GM12878 (cell line): ENCODE data around the gene CRYGN. TPM values are rescaled to one million over a fixed set of nuclear protein-coding genes. Genes with fewer than 3 reads are reported as not detected.

ENCODE experiments used
- ATAC-seq: fragments of 200-7000 bp; cut with Tn5 transposase; 3 replicates; pipeline ENCODE4 v1.9.1; 2020; ENCODE audit warnings: mild to moderate bottlenecking, moderate library complexity
- BruUV-seq: library from RNA; stranded (reverse); fragments of 400-500 nt; replicated peaks from 2 replicates; lab custom pipeline; 2021; lab: Mats Ljungman, UMichigan
- CTCF ChIA-PET: fragments of 300-600 bp; sonication (Branson Sonifier 250); formaldehyde crosslinking; extraction: SDS; loops from one replicate; lab custom pipeline; 2021; ENCODE audit warnings: inconsistent platforms; lab: Yijun Ruan, JAX
- POLR2A ChIA-PET: fragments of 350-600 bp; formaldehyde crosslinking; extraction: SDS; loops from one replicate; lab custom pipeline; 2021; ENCODE audit warnings: inconsistent platforms; lab: Charles Lee
- RAD21 ChIA-PET: fragments of 300-600 bp; sonication (Branson Sonifier 250); formaldehyde crosslinking; loops from one replicate; lab custom pipeline; 2023; ENCODE audit warnings: antibody characterized with exemption; ENCODE audit not compliant: unreplicated experiment; lab: Charles Lee
- SMC1A ChIA-PET: fragments of 300-600 bp; sonication (Branson Sonifier 250); formaldehyde crosslinking; loops from one replicate; lab custom pipeline; 2023; ENCODE audit not compliant: unreplicated experiment, uncharacterized antibody; lab: Charles Lee
- DNase-seq: peaks from one replicate; pipeline ENCODE4 v3.0.0-alpha.2; 2011; ENCODE audit warnings: low read depth, low spot score
- FAIRE-seq: peaks from 3 replicates; lab custom pipeline; 2011; peaks lifted over from hg19 to GRCh38; lab: Jason Lieb, UNC
- H2AFZ ChIP-seq: 2 replicates; pipeline ENCODE4 v1.6.0; 2011; ENCODE audit warnings: low read depth, low read length, control low read depth; ENCODE audit not compliant: control insufficient read depth
- H3K27ac ChIP-seq: 2 replicates; pipeline ENCODE4 v1.5.1; 2011; ENCODE audit warnings: control low read depth; ENCODE audit not compliant: control insufficient read depth, insufficient read depth
- H3K27me3 ChIP-seq, 2 experiments: replicated peaks in 1 of 2; 2 replicates each; pipeline versions ENCODE4 v1.6.0 to v1.6.1; 2011; ENCODE audit warnings: low read length in 1 of 2; ENCODE audit not compliant: control insufficient read depth in 2 of 2, insufficient read depth in 2 of 2
- H3K36me3 ChIP-seq, 2 experiments: 2 replicates each; pipeline ENCODE4 v1.5.1; 2011; ENCODE audit warnings: low read length in 1 of 2; ENCODE audit not compliant: control insufficient read depth in 2 of 2, insufficient read depth in 2 of 2
- H3K4me1 ChIP-seq: 2 replicates; pipeline ENCODE4 v1.6.1; 2011; ENCODE audit warnings: mild to moderate bottlenecking, low read length, moderate library complexity, mixed read lengths; ENCODE audit not compliant: control insufficient read depth, insufficient read depth
- H3K4me2 ChIP-seq: 2 replicates; pipeline ENCODE4 v1.6.0; 2011; ENCODE audit warnings: control low read depth; ENCODE audit not compliant: control insufficient read depth, insufficient read depth
- H3K4me3 ChIP-seq: fragments of 200-600 bp; sonication (generic); 2 replicates; pipeline ENCODE4 v1.5.1; 2016
- H3K79me2 ChIP-seq: 2 replicates; pipeline ENCODE4 v1.6.0; 2011; ENCODE audit warnings: low read length; ENCODE audit not compliant: control insufficient read depth, insufficient read depth
- H3K9ac ChIP-seq: 2 replicates; pipeline ENCODE4 v1.8.0; 2011; ENCODE audit warnings: low read length, control low read depth, mixed read lengths; ENCODE audit not compliant: control insufficient read depth, insufficient read depth
- H3K9me3 ChIP-seq: replicated peaks from 3 replicates; pipeline ENCODE4 v1.5.1; 2011; ENCODE audit warnings: mild to moderate bottlenecking, low read length; ENCODE audit not compliant: control insufficient read depth, insufficient read depth
- H4K20me1 ChIP-seq: 2 replicates; pipeline ENCODE4 v1.6.0; 2011; ENCODE audit not compliant: control insufficient read depth, insufficient read depth
- ASH2L ChIP-seq: fragments of 300-600, 200-600 bp; sonication (generic); IDR thresholded peaks from 2 replicates; pipeline ENCODE4 v1.6.1; 2017; ENCODE audit warnings: low read depth, mild to moderate bottlenecking, borderline replicate concordance
- BCL11A ChIP-seq: IDR thresholded peaks from 2 replicates; pipeline ENCODE4 v1.6.1; 2011; ENCODE audit warnings: low read depth, low read length
- HDGF ChIP-seq: fragments of 450-650 bp; IDR thresholded peaks from 2 replicates; pipeline ENCODE4 v1.6.1; 2016; ENCODE audit warnings: antibody characterized with exemption
- JUND ChIP-seq: IDR thresholded peaks from 2 replicates; pipeline ENCODE4 v1.6.1; 2012; ENCODE audit warnings: low read depth, mild to moderate bottlenecking, low read length, improper control_type of control experiment, moderate library complexity
- NFIC ChIP-seq: IDR thresholded peaks from 2 replicates; pipeline ENCODE4 v1.6.1; 2012; ENCODE audit warnings: low read depth, mild to moderate bottlenecking, inconsistent platforms, low read length, moderate library complexity
- POLR2AphosphoS2 ChIP-seq: IDR thresholded peaks from 2 replicates; pipeline ENCODE4 v1.6.1; 2011; ENCODE audit warnings: low read depth, mild to moderate bottlenecking, low read length, improper control_type of control experiment, moderate library complexity
- RB1 ChIP-seq: fragments of 450-650 bp; formaldehyde crosslinking; IDR thresholded peaks from 2 replicates; pipeline ENCODE4 v1.6.1; 2017; ENCODE audit warnings: mild to moderate bottlenecking, borderline replicate concordance
- SIN3A ChIP-seq: IDR thresholded peaks from 2 replicates; pipeline ENCODE4 v1.6.1; 2012; ENCODE audit warnings: low read depth, low read length, improper control_type of control experiment
- WGBS: methylation state at CpG from one replicate; pipeline ENCODE4 v1.1.6; 2016; ENCODE audit warnings: low lambda C conversion rate; ENCODE audit not compliant: insufficient replicate concordance, insufficient coverage; ENCODE audit errors: missing lambda C conversion rate; 5-methylcytosine and 5-hydroxymethylcytosine counted together
- in situ Hi-C: fragments of 300-500 bp; cut with MboI; formaldehyde crosslinking; loops from 9 replicates; pipeline ENCODE4 v1.14.3; 2018; ENCODE audit warnings: mixed read lengths
- intact Hi-C: fragments of 100-400 bp; cut with micrococcal nuclease; formaldehyde crosslinking; loops from one replicate; pipeline ENCODE4 v1.14.2; 2022; ENCODE audit not compliant: unreplicated experiment
- polyA plus RNA-seq, 11 experiments: library from polyadenylated mRNA; depleted of rRNA in 4 of 11; unstranded in 6 of 11; stranded (reverse) in 5 of 11; fragments of >200 nt; fragmentation: Nextera tagmentation in 4 of 11; fragmentation: Illumina TruSeq in 1 of 11; extraction: Ambion mirVana in 4 of 11; extraction: Trizol in 1 of 11; gene quantifications; 1 replicate in 1 of 11; 2 replicates in 10 of 11; pipeline versions ENCODE4 v1.2.1 to v1.2.3, GENCODE V29; 2011 to 2016; ENCODE audit warnings: inconsistent platforms in 2 of 11, missing spikeins in 2 of 11, low read depth in 1 of 11
- total RNA-seq, 4 experiments: library from RNA; depleted of rRNA in 3 of 4; stranded (reverse); fragments of >200 nt in 3 of 4; fragmentation: Illumina TruSeq in 1 of 4; extraction: Trizol in 1 of 4; gene quantifications; 2 replicates each; pipeline versions ENCODE4 v1.2.1 to v1.2.3, GENCODE V29; 2013 to 2021
- TF ChIP-seq, protein P1 (sequence below): IDR thresholded peaks from 2 replicates; pipeline ENCODE4 v1.6.1; 2011; ENCODE audit warnings: low read depth, low read length, improper control_type of control experiment, borderline replicate concordance
- TF ChIP-seq, protein P2 (sequence below): IDR thresholded peaks from 2 replicates; pipeline ENCODE4 v1.6.1; 2012; ENCODE audit warnings: mild to moderate bottlenecking, low read depth, low read length
- TF ChIP-seq, protein P3 (sequence below): IDR thresholded peaks from 2 replicates; pipeline ENCODE4 v1.6.1; 2011; ENCODE audit warnings: mild to moderate bottlenecking, low read depth, low read length, moderate library complexity; ENCODE audit not compliant: insufficient replicate concordance
- TF ChIP-seq, protein P4 (sequence below): fragments of 150-350 bp; IDR thresholded peaks from 2 replicates; pipeline ENCODE4 v1.6.1; 2014; ENCODE audit warnings: mild to moderate bottlenecking, low read depth, low read length
- TF ChIP-seq, protein P5 (sequence below): IDR thresholded peaks from 2 replicates; pipeline ENCODE4 v1.6.1; 2011; ENCODE audit warnings: borderline replicate concordance, low read depth, mild to moderate bottlenecking, moderate library complexity, low read length; ENCODE audit not compliant: insufficient read depth, poor library complexity, severe bottlenecking

Gene CRYGN
- total and polyA plus RNA-seq, 10 of the 15 experiments (the other 5 are each of a cell fraction or from before 2014, with no cell fraction given), result not detected

DNA sequence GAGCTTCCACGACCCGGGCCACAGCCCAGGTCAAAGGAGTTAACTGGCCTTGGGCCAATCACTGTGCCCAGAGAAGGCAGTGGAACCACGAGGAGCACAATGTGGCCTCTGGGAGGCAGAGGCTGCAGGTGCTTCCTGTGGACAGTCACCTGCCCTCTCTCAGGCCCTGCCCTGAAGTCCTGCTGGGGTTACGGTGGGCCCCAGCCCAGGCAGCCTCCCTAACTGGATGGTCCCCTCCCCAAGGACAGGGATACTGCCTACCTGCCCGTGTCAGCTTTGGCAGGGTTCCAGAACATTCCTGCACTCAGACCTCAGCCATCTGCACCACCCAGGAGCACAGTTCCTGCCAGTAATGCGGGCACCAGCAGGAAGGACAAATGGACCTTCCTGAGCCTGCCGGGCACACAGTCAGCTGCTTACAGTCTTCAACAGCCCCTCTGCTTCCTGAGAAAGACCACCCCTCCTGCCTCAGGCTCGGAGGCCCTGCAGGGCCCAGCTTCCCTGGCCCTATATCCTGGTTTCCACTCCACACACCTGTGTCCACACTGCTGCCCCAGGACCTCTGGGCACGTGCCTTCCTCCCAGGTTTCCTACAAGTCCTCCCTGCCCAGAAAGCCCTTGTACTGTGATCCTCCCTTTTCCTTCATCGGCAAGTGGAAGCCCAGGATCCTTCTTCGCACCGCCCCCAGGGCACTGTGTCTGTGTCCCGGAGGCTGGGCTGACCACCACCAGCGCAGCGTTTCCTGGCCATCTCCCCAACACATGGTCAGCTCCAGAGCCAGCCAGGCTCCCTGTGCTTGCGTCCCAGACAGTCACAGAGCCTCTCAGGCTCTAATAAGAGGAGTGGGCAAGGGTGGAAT lies 53.4 kb downstream of the CRYGN start:
- DNase-seq (no peak), ATAC-seq (no peak), FAIRE-seq (no peak)
- Histone ChIP-seq H4K20me1 (no peaks in the 10 kb centered on the region), H2AFZ (no peak overlapping the region), H3K9me3 (no peaks in the 10 kb centered on the region; the same call in 2 of the 3 replicates), H3K79me2 (no peaks in the 10 kb centered on the region), H3K4me3 (no peak overlapping the region), H3K27ac (no peak overlapping the region), H3K4me2 (no peak overlapping the region), H3K36me3 (no peaks in the 10 kb centered on the region), H3K9ac (no peak overlapping the region), H3K4me1 (no peaks in the 10 kb centered on the region), H3K27me3 (peaks cover 2 to 3% of the 10 kb centered on the region in 2 experiments; a peak in 3 of 4 replicates)
- TF ChIP-seq, protein P1, sequence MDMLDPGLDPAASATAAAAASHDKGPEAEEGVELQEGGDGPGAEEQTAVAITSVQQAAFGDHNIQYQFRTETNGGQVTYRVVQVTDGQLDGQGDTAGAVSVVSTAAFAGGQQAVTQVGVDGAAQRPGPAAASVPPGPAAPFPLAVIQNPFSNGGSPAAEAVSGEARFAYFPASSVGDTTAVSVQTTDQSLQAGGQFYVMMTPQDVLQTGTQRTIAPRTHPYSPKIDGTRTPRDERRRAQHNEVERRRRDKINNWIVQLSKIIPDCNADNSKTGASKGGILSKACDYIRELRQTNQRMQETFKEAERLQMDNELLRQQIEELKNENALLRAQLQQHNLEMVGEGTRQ, result no peak
- TF ChIP-seq, protein P2, sequence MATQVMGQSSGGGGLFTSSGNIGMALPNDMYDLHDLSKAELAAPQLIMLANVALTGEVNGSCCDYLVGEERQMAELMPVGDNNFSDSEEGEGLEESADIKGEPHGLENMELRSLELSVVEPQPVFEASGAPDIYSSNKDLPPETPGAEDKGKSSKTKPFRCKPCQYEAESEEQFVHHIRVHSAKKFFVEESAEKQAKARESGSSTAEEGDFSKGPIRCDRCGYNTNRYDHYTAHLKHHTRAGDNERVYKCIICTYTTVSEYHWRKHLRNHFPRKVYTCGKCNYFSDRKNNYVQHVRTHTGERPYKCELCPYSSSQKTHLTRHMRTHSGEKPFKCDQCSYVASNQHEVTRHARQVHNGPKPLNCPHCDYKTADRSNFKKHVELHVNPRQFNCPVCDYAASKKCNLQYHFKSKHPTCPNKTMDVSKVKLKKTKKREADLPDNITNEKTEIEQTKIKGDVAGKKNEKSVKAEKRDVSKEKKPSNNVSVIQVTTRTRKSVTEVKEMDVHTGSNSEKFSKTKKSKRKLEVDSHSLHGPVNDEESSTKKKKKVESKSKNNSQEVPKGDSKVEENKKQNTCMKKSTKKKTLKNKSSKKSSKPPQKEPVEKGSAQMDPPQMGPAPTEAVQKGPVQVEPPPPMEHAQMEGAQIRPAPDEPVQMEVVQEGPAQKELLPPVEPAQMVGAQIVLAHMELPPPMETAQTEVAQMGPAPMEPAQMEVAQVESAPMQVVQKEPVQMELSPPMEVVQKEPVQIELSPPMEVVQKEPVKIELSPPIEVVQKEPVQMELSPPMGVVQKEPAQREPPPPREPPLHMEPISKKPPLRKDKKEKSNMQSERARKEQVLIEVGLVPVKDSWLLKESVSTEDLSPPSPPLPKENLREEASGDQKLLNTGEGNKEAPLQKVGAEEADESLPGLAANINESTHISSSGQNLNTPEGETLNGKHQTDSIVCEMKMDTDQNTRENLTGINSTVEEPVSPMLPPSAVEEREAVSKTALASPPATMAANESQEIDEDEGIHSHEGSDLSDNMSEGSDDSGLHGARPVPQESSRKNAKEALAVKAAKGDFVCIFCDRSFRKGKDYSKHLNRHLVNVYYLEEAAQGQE, result no peak
- TF ChIP-seq NFIC (no peak), SIN3A (no peak), RB1 (no peak), BCL11A (no peak), HDGF (no peak), ASH2L (no peak), JUND (no peak), POLR2AphosphoS2 (no peak)
- TF ChIP-seq, protein P3, sequence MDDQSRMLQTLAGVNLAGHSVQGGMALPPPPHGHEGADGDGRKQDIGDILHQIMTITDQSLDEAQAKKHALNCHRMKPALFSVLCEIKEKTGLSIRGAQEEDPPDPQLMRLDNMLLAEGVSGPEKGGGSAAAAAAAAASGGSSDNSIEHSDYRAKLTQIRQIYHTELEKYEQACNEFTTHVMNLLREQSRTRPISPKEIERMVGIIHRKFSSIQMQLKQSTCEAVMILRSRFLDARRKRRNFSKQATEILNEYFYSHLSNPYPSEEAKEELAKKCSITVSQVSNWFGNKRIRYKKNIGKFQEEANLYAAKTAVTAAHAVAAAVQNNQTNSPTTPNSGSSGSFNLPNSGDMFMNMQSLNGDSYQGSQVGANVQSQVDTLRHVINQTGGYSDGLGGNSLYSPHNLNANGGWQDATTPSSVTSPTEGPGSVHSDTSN, result no peak
- TF ChIP-seq, protein P4, sequence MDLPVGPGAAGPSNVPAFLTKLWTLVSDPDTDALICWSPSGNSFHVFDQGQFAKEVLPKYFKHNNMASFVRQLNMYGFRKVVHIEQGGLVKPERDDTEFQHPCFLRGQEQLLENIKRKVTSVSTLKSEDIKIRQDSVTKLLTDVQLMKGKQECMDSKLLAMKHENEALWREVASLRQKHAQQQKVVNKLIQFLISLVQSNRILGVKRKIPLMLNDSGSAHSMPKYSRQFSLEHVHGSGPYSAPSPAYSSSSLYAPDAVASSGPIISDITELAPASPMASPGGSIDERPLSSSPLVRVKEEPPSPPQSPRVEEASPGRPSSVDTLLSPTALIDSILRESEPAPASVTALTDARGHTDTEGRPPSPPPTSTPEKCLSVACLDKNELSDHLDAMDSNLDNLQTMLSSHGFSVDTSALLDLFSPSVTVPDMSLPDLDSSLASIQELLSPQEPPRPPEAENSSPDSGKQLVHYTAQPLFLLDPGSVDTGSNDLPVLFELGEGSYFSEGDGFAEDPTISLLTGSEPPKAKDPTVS, result no peak
- TF ChIP-seq, protein P5, sequence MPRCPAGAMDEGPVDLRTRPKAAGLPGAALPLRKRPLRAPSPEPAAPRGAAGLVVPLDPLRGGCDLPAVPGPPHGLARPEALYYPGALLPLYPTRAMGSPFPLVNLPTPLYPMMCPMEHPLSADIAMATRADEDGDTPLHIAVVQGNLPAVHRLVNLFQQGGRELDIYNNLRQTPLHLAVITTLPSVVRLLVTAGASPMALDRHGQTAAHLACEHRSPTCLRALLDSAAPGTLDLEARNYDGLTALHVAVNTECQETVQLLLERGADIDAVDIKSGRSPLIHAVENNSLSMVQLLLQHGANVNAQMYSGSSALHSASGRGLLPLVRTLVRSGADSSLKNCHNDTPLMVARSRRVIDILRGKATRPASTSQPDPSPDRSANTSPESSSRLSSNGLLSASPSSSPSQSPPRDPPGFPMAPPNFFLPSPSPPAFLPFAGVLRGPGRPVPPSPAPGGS, result no peak
- in situ Hi-C loops (no loop called here), intact Hi-C loops (no loop called here)
- SMC1A ChIA-PET, result no interaction called here
- POLR2A ChIA-PET, result no interaction called here
- no TSS peak for BruUV-seq
- CTCF ChIA-PET, result no interaction called here
- RAD21 ChIA-PET, result no interaction called here
- WGBS, result 38% methylated on average over 16 of the region's 16 CpGs
